ENCODE data around the gene ARHGAP30.

DNA sequence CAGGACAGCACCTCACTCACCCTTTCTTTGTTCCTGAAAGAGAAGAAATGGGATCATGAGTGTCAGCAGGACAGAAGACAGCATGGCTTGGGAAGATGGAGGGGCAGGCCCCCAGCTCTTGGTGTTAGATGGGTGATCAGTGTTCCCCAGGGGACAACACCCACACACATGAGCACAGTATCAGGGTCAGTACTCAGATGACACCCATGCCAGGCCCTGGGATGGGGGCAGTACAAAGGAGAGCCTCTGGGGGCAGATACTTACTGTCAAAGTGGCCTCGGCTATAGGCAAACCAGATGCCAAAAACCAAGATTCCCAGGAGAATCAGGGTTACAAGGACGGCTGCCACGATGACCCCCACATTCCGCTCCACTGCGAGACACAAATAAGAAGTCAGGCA is 70.3 kb downstream of the ARHGAP30 start:
- TF ChIP-seq, protein P1, sequence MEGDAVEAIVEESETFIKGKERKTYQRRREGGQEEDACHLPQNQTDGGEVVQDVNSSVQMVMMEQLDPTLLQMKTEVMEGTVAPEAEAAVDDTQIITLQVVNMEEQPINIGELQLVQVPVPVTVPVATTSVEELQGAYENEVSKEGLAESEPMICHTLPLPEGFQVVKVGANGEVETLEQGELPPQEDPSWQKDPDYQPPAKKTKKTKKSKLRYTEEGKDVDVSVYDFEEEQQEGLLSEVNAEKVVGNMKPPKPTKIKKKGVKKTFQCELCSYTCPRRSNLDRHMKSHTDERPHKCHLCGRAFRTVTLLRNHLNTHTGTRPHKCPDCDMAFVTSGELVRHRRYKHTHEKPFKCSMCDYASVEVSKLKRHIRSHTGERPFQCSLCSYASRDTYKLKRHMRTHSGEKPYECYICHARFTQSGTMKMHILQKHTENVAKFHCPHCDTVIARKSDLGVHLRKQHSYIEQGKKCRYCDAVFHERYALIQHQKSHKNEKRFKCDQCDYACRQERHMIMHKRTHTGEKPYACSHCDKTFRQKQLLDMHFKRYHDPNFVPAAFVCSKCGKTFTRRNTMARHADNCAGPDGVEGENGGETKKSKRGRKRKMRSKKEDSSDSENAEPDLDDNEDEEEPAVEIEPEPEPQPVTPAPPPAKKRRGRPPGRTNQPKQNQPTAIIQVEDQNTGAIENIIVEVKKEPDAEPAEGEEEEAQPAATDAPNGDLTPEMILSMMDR (IDR thresholded peaks at IDR 0.05 in 2 of 3, conservative IDR thresholded peaks at IDR 0.05 in 1 of 3; ENCODE audit: borderline replicate concordance in 1 of 3, insufficient read depth in 1 of 3, low read depth in 2 of 3, low read length in 2 of 3) = no peak
- TF ChIP-seq REST (IDR thresholded peaks at IDR 0.05; ENCODE audit: low read depth) (no peak), ZFX (IDR thresholded peaks at IDR 0.05) (no peak), EGR1 (IDR thresholded peaks at IDR 0.05; ENCODE audit: low read depth) (no peak)
